NCI-H748 (cell line): Measurements from ENCODE around the gene GBA2.
A peak's percentile ranks its signal among the peaks of the same experiment; 100 is the strongest.

Source experiments
- DNase-seq: peaks from one replicate; lab custom pipeline; 2025; ENCODE audit not compliant: unreplicated experiment; lab: John Stamatoyannopoulos, UW

The GBA2 gene

DNA sequence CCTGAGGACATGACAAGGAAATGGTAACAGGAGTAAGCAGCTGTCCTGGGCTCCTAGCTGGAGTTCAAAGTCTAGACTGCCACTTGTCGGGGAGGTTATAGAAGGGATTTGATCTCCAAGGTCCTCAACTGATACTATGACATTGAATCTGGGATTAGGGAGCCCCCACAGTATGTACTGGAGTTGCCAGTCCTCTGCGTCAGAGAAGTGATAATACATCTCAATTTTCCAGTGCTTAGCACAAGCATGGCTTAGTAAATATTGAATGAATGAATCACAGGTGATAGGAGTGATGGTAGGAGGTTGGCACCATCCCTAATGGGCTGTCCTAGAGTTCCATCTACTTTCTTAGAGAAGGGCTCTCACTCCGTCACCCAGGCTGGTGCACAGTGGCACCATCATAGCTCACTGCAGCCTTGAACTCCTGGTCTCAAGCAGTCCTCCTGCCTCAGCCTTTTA, 53.1 kb downstream of the GBA2 start:
- DNase-seq = no peak

DNA sequence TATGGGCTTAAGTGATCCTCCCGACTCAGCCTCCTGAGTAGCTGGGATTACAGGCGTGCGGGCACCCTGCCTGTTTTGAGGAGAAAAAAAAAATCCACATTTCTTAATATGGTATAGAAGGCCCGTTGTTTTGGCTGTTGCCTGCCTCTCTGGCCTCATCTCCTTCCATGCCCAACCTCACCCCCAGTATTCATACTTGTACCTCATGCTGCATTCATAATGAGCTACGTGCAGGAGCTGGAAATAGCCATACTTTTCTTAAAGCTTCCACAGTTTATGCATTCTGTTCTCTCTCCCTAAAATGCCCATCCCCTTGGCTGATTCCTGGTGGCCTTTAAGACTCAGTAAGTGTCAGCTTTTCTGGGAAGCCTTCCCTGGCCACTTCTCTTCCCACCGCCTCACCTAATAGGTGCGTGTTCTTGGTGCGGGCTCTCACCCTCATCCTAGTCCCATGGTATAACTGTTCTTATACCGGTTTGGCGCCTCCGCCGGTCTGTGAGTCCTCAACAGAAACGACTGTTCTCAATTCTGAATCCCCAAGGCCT, 57.2 kb downstream of the GBA2 start:
- no peak for DNase-seq

DNA sequence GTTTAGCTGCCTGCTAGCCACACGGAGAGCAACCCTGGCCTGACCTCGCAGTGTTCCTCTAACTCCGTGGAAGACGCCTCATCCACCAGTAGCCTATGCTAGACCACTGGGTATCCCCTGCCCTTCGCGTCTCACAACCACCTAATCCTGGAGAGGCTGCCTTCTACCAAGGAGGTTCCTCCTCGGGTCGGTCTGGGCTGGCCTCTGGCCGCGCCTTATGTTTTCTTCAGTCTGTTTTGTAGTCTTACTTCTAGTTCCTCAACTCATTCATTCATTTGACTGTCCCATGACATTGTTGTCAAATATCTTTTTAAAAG, 57.7 kb downstream of the GBA2 start:
- no peak for DNase-seq

DNA sequence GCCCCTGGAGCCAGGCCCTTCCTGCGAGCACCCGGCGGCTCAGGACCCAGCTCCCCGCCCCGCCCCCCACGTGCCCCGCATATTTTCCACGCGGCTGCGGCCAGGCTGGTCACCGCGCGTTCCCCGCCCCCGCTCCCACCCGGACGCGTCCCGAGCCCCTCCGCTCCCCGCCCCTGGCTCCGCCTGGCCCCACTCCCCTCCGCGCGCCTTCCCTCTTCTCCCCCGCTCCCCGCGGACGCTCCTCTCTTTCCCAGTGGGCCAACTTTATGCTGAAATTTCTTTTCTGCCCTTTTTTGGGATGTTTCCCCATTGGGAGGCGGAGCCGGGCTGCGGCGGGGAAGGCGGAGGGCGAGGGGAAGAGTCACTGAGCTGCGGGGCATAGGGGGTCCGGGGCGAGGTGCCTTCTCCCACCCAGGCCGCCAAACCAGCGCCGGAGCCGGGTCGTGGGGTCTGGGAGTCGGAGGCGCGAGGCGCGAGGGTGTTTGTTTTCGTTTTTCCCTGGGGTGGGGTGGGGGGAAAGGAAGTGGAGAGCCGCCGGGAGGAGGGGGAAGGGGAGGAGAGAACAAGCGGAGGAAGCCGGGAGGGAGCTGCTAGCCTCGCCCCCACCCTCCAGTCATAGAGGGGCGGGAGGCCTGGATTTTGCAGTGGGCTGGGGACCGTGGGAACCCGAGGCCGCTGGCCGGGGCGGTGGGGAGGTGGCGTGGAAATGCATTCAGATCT, 58.3 kb downstream of the GBA2 start:
- peak; percentile 51 for DNase-seq

DNA sequence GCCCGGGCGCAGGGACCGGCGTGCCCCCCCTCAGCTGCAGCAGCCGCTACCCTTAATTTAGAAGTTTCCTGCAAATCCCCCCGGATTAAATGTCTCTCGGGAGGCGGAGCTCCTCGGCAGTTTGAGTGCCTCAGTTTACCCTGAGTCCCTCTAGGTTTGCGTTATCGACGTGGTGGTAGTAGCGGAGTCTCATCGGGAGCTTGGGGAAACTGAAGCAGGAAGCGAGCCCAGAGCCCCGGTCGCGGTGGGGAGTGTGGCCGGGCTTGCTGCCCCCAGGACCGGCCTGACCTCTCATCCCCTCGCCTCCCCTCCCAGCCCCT, 58.8 kb downstream of the GBA2 start:
- DNase-seq = no peak

DNA sequence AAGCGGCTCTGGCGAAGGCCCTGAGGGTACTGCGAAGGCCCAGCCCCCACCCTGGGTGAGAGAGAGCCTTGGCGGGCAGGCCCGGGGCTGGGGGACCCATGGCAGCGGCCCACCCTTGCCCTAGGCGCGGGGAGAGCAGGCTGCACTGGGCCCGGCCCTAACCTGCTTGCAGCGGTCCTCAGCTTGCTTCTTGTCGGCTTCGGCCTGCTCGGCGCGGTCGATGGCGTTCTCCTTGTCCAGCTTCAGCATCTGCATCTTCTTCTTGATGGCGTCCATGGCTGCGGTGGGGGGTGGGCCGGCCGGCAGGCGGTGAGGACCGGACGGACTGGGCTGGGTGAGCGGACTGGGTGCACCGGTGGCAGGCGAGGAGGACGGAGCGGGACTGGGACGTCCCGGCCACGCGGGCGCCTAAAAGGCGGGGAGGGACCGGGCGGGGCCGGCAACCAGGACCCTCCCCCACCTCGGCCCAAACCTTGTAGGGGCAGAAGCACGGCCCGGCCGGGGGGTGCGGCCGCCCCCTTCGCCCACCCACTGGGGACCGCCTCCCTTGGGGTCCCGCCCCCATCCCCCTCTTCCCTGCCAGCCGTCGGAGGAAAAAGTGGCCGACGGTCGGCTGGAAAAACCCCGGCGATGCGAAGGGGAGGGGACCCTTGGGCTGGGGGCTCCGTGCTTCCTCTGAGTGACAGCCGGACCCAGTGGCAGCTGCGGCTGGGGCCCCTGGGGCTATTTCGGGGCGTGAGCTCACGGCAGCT, 59.3 kb downstream of the GBA2 start, which contains the start of gene TPM2:
Gene TPM2, minus strand, starts transcription at position 384 of the 752 bp plus-strand sequence. Its CDS starts 108 bp downstream, at position 276.
- DNase-seq = no peak

DNA sequence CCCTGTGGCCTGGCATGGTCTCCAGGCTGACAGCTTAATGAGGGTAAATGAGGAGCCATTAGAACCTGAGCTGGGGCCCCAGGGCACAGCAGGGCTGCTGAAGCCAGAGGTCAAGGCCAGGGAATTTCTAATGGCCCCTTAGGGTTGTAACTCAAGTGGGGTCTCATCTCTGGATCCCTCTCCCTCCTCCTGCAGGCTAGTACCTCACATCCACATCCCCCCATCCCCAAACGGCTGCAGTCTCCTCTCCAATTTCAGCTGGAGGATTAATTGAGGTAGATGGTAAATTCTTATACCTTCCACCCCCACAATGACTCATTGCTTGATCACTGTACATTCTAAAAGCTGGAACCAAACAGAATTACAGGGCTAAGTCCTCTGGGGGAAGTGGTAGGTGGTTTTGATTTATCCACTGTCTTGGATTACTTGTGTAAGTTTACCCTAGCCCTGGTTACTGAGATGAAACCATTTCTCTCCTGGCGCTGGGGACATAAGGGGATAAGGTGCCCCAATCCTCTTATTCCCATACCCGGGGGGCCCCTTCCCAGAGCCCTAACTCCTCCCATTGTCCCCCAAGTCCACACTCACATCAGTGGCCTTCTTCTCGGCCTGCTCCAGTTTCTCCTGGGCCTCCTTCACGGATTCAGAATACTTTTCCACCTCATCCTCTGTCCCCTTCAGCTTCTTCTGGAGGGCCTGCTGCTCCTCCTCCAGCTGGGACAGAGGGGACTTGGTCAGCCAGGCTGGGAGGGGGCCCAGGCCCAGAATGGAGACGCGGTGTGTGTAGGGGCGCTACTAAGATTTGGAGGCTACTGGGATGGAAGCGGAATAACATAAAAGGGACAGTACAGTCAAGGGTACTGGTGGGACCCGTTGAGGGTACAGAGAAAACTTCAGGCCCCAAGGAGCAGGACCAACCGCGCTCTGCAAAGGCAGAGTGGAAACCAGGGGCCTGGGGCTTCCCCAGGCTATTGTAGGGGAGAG, 60.2 kb downstream of the GBA2 start:
- DNase-seq = no peak

DNA sequence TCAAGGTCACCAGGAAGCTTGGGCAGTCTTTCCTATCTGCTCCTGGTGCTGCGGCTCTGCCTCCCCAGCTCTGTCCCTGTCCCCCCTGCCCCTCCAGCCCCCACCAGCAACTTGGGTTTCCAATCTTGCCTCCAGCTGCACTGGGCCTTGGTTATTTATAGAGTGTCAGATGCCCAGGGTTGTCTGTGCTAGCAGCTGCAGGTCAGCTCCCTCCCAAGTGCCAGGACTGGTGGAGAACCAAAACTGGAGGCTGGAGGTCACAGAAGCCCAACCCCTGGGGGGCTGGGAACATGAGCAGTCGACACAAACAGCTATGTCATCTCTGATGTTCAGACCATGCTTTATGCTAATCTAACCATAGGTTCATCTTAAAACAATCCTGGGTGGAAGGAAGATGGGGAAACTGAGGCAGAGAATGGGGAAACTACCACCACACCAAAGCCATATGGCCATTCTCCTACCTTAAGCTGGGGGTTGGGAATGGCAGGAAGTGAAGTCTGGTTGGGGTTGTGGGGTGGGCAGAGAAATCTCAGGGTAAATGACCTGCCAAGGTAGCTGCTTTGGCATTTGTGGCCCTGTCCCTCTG, 61.0 kb downstream of the GBA2 start:
- DNase-seq = no peak

DNA sequence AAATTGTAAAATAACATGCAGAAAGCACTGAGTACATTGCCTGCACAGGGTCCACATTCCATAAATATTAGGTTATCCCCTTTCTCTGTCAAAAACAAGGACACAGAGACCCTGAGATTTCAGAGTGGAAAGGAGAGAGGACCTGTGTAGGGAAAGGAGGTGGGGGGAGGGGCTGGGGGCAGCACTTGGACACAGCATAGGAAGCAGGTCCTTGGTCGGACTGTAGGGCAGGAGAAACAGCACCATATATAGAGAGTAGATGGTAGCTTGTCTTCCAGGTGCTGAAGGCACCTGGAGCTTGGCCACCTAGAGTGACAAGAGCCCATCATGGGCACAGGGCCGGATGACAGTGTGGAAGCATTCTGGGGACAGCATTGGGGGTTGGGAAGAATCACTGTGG, 61.7 kb downstream of the GBA2 start:
- no peak for DNase-seq
